Right lobe of liver (tissue), 4 donors: Measurements from ENCODE around the gene CDIP1.

Experiments
- POLR2A ChIP-seq: fragments of 450-650 bp; IDR thresholded peaks from one replicate; pipeline ENCODE4 v1.6.1; 2017; ENCODE audit warnings: antibody characterized with exemption, mild to moderate bottlenecking
- TF ChIP-seq, protein P1 (sequence below), 4 donors: fragments of 200-600 bp in 3 of 4; fragments of 450-650 bp in 1 of 4; IDR thresholded peaks; one replicate each; pipeline versions ENCODE4 v1.5.1 to v1.8.0; 2016 to 2022; ENCODE audit warnings: antibody characterized with exemption in 4 of 4, mild to moderate bottlenecking in 2 of 4
- donor health status: DM: no; HTN: no; CAD: no.
- donor health status: DM: no; HTN: no; CAD: no.
- donor health status: DM: no; HTN: yes; CAD: no.

DNA sequence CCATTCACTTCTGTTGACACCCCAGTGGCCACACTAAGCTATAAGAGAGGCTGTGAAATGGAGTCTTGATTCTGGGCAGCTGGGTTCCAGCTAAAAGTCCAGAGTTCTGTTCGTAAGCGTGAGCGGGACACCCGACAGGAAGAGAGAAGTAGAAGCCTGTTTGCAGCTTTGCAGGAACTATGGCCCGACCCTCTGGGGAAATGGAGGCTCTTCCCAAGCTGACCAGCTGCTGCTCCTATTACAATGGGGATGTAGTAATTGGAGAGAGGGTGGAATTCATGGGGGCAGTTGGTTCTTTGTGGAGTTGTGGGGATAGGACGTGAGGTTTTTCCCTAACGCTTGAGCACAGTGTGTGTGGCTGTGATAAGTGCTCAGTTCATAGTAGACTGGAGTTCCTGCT, 47.7 kb upstream of the CDIP1 start:
- no peak for TF ChIP-seq POLR2A
- TF ChIP-seq, protein P1, sequence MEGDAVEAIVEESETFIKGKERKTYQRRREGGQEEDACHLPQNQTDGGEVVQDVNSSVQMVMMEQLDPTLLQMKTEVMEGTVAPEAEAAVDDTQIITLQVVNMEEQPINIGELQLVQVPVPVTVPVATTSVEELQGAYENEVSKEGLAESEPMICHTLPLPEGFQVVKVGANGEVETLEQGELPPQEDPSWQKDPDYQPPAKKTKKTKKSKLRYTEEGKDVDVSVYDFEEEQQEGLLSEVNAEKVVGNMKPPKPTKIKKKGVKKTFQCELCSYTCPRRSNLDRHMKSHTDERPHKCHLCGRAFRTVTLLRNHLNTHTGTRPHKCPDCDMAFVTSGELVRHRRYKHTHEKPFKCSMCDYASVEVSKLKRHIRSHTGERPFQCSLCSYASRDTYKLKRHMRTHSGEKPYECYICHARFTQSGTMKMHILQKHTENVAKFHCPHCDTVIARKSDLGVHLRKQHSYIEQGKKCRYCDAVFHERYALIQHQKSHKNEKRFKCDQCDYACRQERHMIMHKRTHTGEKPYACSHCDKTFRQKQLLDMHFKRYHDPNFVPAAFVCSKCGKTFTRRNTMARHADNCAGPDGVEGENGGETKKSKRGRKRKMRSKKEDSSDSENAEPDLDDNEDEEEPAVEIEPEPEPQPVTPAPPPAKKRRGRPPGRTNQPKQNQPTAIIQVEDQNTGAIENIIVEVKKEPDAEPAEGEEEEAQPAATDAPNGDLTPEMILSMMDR (IDR thresholded peaks at IDR 0.05): no peak
